SK-N-SH treated with all-trans-retinoic acid at 6 μM for 48 hours (cell line): ENCODE results near the gene PCMT1.
A peak's percentile ranks its signal among the peaks of the same experiment; 100 is the strongest.

ENCODE experiments used
- ARNTL ChIP-seq: fragments of 450-650 bp; formaldehyde crosslinking; IDR thresholded peaks from 2 replicates; pipeline ENCODE4 v1.5.0; 2020; ENCODE audit warnings: low read depth, mild to moderate bottlenecking, moderate library complexity, borderline replicate concordance
- CREB5 ChIP-seq: fragments of 250-450 bp; sonication (Bioruptor Pico); IDR thresholded peaks from 2 replicates; pipeline ENCODE4 v1.5.1; 2020; ENCODE audit warnings: low read depth, mild to moderate bottlenecking, moderate library complexity
- CSRNP3 ChIP-seq: fragments of 250-450 bp; sonication (Bioruptor Pico); IDR thresholded peaks from 2 replicates; pipeline ENCODE4 v1.5.1; 2021; ENCODE audit warnings: mild to moderate bottlenecking, moderate library complexity
- ISL1 ChIP-seq: fragments of 250-450 bp; sonication (Bioruptor Pico); IDR thresholded peaks from 2 replicates; pipeline ENCODE4 v2.1.2; 2022; ENCODE audit warnings: mild to moderate bottlenecking, moderate library complexity
- OSR1 ChIP-seq: fragments of 250-450 bp; sonication (Bioruptor Pico); IDR thresholded peaks from 2 replicates; pipeline ENCODE4 v1.8.0; 2022; ENCODE audit warnings: moderate library complexity, mild to moderate bottlenecking, inconsistent platforms
- RARB ChIP-seq: fragments of 250-450 bp; sonication (Bioruptor Pico); IDR thresholded peaks from 2 replicates; pipeline ENCODE4 v1.8.0; 2021; ENCODE audit warnings: mild to moderate bottlenecking, moderate library complexity
- SNAI2 ChIP-seq: fragments of 250-450 bp; sonication (Bioruptor Pico); IDR thresholded peaks from 2 replicates; pipeline ENCODE4 v1.5.0; 2020; ENCODE audit warnings: mild to moderate bottlenecking, moderate library complexity
- ZFP30 ChIP-seq: fragments of 450-650 bp; formaldehyde crosslinking; IDR thresholded peaks from 2 replicates; pipeline ENCODE4 v1.5.0; 2022; ENCODE audit warnings: mild to moderate bottlenecking, moderate library complexity
- ZNF565 ChIP-seq: fragments of 450-650 bp; formaldehyde crosslinking; conservative IDR thresholded peaks from 2 replicates; pipeline ENCODE4 v1.5.0; 2020; ENCODE audit warnings: low read depth, mild to moderate bottlenecking, moderate library complexity
- TF ChIP-seq, protein P1 (sequence below): fragments of 250-450 bp; sonication (Bioruptor Pico); IDR thresholded peaks from 2 replicates; pipeline ENCODE4 v1.8.0; 2020; ENCODE audit warnings: mild to moderate bottlenecking, moderate library complexity, borderline replicate concordance
- TF ChIP-seq, protein P2 (sequence below): fragments of 250-450 bp; sonication (Bioruptor Pico); IDR thresholded peaks from 2 replicates; pipeline ENCODE4 v1.5.0; 2020; ENCODE audit warnings: mild to moderate bottlenecking, moderate library complexity

DNA sequence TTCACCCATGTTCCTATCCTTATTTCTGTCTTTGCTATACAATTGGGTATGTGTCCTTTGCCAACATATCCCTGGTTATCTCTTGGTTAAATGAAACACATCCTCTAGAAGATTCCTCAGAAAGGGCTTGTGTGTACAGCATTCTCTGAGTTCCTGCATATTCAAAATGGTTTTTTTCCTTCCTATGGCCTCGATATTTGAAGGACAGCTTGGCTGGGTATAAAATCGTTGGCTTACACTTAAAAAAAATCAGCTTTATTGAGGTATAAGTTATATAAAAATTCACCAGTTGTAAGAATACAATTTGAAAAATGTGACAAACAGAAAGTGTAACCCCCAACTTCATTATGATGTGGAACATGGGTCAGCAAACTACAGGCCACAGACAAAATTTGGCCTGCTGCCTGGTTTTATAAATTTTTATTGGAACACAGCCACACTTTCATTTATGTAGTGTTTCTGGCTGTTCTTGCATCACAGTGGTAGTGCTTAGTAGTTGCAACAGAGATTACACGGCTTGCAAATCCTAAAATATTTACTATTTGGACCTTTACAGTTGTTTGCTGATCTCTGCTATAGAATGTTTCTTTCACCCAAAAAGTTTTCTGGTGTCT is 16.7 kb downstream of the PCMT1 start:
- TF ChIP-seq RARB (no peak), ARNTL (no peak), OSR1 (CRISPR knock-in tag) (no peak), ZFP30 (CRISPR knock-in tag) (no peak), CREB5 (CRISPR knock-in tag) (no peak), ISL1 (CRISPR knock-in tag) (peak; percentile 38; the same call in 1 of the 2 replicates), ZNF565 (CRISPR knock-in tag) (no peak), CSRNP3 (CRISPR knock-in tag) (no peak), SNAI2 (CRISPR knock-in tag) (no peak)
- TF ChIP-seq, protein P1, sequence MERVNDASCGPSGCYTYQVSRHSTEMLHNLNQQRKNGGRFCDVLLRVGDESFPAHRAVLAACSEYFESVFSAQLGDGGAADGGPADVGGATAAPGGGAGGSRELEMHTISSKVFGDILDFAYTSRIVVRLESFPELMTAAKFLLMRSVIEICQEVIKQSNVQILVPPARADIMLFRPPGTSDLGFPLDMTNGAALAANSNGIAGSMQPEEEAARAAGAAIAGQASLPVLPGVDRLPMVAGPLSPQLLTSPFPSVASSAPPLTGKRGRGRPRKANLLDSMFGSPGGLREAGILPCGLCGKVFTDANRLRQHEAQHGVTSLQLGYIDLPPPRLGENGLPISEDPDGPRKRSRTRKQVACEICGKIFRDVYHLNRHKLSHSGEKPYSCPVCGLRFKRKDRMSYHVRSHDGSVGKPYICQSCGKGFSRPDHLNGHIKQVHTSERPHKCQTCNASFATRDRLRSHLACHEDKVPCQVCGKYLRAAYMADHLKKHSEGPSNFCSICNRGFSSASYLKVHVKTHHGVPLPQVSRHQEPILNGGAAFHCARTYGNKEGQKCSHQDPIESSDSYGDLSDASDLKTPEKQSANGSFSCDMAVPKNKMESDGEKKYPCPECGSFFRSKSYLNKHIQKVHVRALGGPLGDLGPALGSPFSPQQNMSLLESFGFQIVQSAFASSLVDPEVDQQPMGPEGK (CRISPR knock-in tag), result no peak
- TF ChIP-seq, protein P2, sequence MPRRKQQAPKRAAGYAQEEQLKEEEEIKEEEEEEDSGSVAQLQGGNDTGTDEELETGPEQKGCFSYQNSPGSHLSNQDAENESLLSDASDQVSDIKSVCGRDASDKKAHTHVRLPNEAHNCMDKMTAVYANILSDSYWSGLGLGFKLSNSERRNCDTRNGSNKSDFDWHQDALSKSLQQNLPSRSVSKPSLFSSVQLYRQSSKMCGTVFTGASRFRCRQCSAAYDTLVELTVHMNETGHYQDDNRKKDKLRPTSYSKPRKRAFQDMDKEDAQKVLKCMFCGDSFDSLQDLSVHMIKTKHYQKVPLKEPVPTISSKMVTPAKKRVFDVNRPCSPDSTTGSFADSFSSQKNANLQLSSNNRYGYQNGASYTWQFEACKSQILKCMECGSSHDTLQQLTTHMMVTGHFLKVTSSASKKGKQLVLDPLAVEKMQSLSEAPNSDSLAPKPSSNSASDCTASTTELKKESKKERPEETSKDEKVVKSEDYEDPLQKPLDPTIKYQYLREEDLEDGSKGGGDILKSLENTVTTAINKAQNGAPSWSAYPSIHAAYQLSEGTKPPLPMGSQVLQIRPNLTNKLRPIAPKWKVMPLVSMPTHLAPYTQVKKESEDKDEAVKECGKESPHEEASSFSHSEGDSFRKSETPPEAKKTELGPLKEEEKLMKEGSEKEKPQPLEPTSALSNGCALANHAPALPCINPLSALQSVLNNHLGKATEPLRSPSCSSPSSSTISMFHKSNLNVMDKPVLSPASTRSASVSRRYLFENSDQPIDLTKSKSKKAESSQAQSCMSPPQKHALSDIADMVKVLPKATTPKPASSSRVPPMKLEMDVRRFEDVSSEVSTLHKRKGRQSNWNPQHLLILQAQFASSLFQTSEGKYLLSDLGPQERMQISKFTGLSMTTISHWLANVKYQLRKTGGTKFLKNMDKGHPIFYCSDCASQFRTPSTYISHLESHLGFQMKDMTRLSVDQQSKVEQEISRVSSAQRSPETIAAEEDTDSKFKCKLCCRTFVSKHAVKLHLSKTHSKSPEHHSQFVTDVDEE, result no peak
